Brain microvascular endothelial cell (primary cell): ENCODE measurements around the gene INPP5E.
A peak's percentile ranks its signal among the peaks of the same experiment; 100 is the strongest.

ENCODE experiments used
- DNase-seq: peaks from one replicate; pipeline ENCODE4 v3.0.0-alpha.2; 2020
- H3K27ac ChIP-seq: fragments of 250-450 bp; sonication (Bioruptor Pico); 2 replicates; pipeline ENCODE4 v1.5.1; 2020; ENCODE audit warnings: mild to moderate bottlenecking, moderate library complexity
- H3K27me3 ChIP-seq: fragments of 250-450 bp; sonication (Bioruptor Pico); replicated peaks from 2 replicates; pipeline ENCODE4 v1.5.1; 2020; ENCODE audit warnings: mild to moderate bottlenecking
- H3K36me3 ChIP-seq: fragments of 250-450 bp; sonication (Bioruptor Pico); replicated peaks from 2 replicates; pipeline ENCODE4 v1.5.1; 2020; ENCODE audit warnings: mild to moderate bottlenecking
- H3K4me3 ChIP-seq: 2 replicates; pipeline ENCODE4 v1.5.1; 2011; ENCODE audit warnings: low read depth, mild to moderate bottlenecking, control low read depth, low read length, moderate library complexity
- CTCF ChIP-seq: IDR thresholded peaks from 2 replicates; pipeline ENCODE4 v1.5.1; 2011; ENCODE audit warnings: low read depth, mild to moderate bottlenecking, moderate library complexity, low read length, control low read depth, inconsistent platforms; ENCODE audit errors: missing control alignments
- in situ Hi-C: cut with HindIII; loops from 2 replicates; pipeline ENCODE4 v1.10.0; 2017; ENCODE audit warnings: low sequenced_read_pairs, low pct_ligation_motif_present

INPP5E gene

GRCh38 chr9:136439481-136440408, at the start of gene INPP5E:
INPP5E (minus strand) TSS chr9:136439845; CDS start chr9:136439419, 426 bp downstream.
- H3K4me3 ChIP-seq, result peak within 1 kb of the TSS; percentile 67
- peak within 1 kb of the TSS; percentile 44 for H3K27ac ChIP-seq
- H3K36me3 ChIP-seq, result peaks cover 43% of the 10 kb centered on the region

GRCh38 chr9:136488247-136489214, 48.9 kb upstream of the INPP5E start:
- peak; percentile 8 for DNase-seq
- H3K27ac ChIP-seq, result no peak overlapping the region
- TF ChIP-seq CTCF, result peak; percentile 98
- no peaks in the 10 kb centered on the region for H3K27me3 ChIP-seq
- H3K36me3 ChIP-seq, result no peaks in the 10 kb centered on the region
- in situ Hi-C loops, result loop anchor here (5.0 to 10.0 kb wide), 2 partner anchors 56 to 154 kb away; partner anchors contain the start of gene NOTCH1
- no peak overlapping the region for H3K4me3 ChIP-seq

More at GRCh38 chr9:136439481-136440408, at the start of gene INPP5E:
- H3K27me3 ChIP-seq, result no peaks in the 10 kb centered on the region
- in situ Hi-C loops, result no loop called here
- TF ChIP-seq CTCF, result peak; percentile 53
- DNase-seq, result peak; percentile 32

- TF ChIP-seq CTCF, result no peak
- Histone ChIP-seq H3K27me3 (no peaks in the 10 kb centered on the region), H3K36me3 (peaks cover 1% of the 10 kb centered on the region), H3K27ac (no peak overlapping the region), H3K4me3 (no peak overlapping the region)
- no peak for DNase-seq
- in situ Hi-C loops, result loop anchor here (5.0 to 10.0 kb wide), 2 partner anchors 57 to 155 kb away; partner anchors contain the start of gene NOTCH1
Measured at GRCh38 chr9:136487672-136488071, 48.0 kb upstream of the INPP5E start.

GRCh38 chr9:136486823-136487620, 47.4 kb upstream of the INPP5E start:
- Histone ChIP-seq H3K4me3 (no peak overlapping the region), H3K27me3 (no peaks in the 10 kb centered on the region), H3K27ac (no peak overlapping the region), H3K36me3 (peaks cover 4% of the 10 kb centered on the region)
- in situ Hi-C loops, result loop anchor here (5.0 to 10.0 kb wide), 2 partner anchors 58 to 155 kb away; partner anchors contain the start of gene NOTCH1
- no peak for TF ChIP-seq CTCF
- DNase-seq, result no peak

GRCh38 chr9:136486131-136486530, 46.5 kb upstream of the INPP5E start:
- Histone ChIP-seq H3K27me3 (no peaks in the 10 kb centered on the region), H3K27ac (no peak overlapping the region), H3K36me3 (peaks cover 4% of the 10 kb centered on the region), H3K4me3 (no peak overlapping the region)
- in situ Hi-C loops, result loop anchor here (5.0 to 10.0 kb wide), 2 partner anchors 59 to 156 kb away; partner anchors contain the start of gene NOTCH1
- no peak for DNase-seq
- no peak for TF ChIP-seq CTCF
